Neural crest cell (in vitro differentiated cells): ENCODE data around the gene CAPN12. TPM values are rescaled to one million over a fixed set of nuclear protein-coding genes. Genes with fewer than 3 reads are reported as not detected.

ENCODE experiments used
- DNase-seq: peaks from one replicate; pipeline ENCODE4 v3.0.0; 2021; ENCODE audit warnings: low read depth, mixed read lengths, low spot score
- H3K27ac Mint-ChIP-seq: one replicate; pipeline ENCODE4 v1.8.0; 2021; ENCODE audit warnings: mild to moderate bottlenecking, mixed read lengths; ENCODE audit not compliant: unreplicated experiment
- H3K27me3 Mint-ChIP-seq: 2 replicates; pipeline ENCODE4 v1.8.0; 2021; ENCODE audit warnings: low read depth, mild to moderate bottlenecking, mixed read lengths
- H3K36me3 Mint-ChIP-seq: 2 replicates; pipeline ENCODE4 v1.8.0; 2021; ENCODE audit warnings: low read depth, mild to moderate bottlenecking, mixed read lengths
- H3K4me1 Mint-ChIP-seq: 2 replicates; pipeline ENCODE4 v1.8.0; 2021; ENCODE audit warnings: mixed read lengths
- H3K4me3 Mint-ChIP-seq: one replicate; pipeline ENCODE4 v1.8.0; 2021; ENCODE audit warnings: mild to moderate bottlenecking, mixed read lengths
- H3K9me3 Mint-ChIP-seq: 2 replicates; pipeline ENCODE4 v1.8.0; 2021; ENCODE audit warnings: mixed read lengths
- CTCF ChIP-seq: fragments of 200-600 bp; sonication (generic); conservative IDR thresholded peaks from 2 replicates; pipeline ENCODE4 v1.5.0; 2021; ENCODE audit warnings: antibody characterized with exemption, mild to moderate bottlenecking
- total RNA-seq: library from RNA; stranded (reverse); gene quantifications from 2 replicates; pipeline ENCODE4 v1.2.1, GENCODE V29; 2021

The CAPN12 gene
- total RNA-seq, 1 donor from 2014 or later: not detected

DNA sequence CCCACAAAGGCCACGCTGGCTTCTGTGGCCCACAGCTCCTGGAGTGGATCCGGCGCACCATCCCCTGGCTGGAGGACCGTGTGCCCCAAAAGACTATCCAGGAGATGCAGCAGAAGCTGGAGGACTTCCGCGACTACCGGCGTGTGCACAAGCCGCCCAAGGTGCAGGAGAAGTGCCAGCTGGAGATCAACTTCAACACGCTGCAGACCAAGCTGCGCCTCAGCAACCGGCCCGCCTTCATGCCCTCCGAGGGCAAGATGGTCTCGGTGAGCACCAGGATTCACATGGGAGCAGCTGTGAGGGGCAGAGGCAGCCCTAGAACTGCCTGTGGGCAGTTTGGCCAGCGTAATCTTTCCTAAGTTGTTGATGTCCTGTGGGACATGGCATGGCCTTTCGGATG lies 27.2 kb downstream of the CAPN12 start:
- no peaks in the 10 kb centered on the region for H3K36me3 Mint-ChIP-seq
- no peak for TF ChIP-seq CTCF
- no peak overlapping the region for H3K27ac Mint-ChIP-seq
- no peak for DNase-seq
- peaks cover 22% of the 10 kb centered on the region for H3K4me1 Mint-ChIP-seq
- H3K4me3 Mint-ChIP-seq: no peak overlapping the region
- H3K27me3 Mint-ChIP-seq: peaks cover under 1% of the 10 kb centered on the region
- no peaks in the 10 kb centered on the region for H3K9me3 Mint-ChIP-seq

DNA sequence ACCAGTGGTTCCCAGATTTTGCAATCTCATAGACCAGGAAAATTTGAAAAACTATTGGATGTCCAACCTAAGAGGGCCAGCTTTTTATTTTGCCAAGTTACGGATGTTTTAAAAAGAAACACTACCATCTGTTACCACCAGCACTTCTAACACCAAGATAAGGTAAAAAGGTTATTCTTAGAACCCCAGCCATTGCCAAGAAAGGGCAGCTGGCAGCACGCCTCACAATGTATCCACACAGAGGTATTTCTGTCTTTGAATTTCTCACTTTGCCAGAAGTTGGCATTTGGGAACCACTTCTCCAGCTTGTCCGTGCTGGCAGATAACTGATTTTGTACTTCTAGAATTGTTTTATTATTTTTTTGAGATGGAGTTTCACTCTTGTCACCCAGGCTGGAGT lies 28.7 kb downstream of the CAPN12 start:
- no peaks in the 10 kb centered on the region for H3K9me3 Mint-ChIP-seq
- H3K27me3 Mint-ChIP-seq: no peaks in the 10 kb centered on the region
- DNase-seq: no peak
- H3K36me3 Mint-ChIP-seq: peaks cover under 1% of the 10 kb centered on the region
- H3K4me1 Mint-ChIP-seq: peaks cover 17% of the 10 kb centered on the region
- no peak overlapping the region for H3K27ac Mint-ChIP-seq
- TF ChIP-seq CTCF: no peak
- no peak overlapping the region for H3K4me3 Mint-ChIP-seq

GRCh38 chr19:38714354-38714778 lies 29.9 kb downstream of the CAPN12 start:
- DNase-seq: no peak
- no peak for TF ChIP-seq CTCF
- H3K27me3 Mint-ChIP-seq: no peaks in the 10 kb centered on the region
- peaks cover 24% of the 10 kb centered on the region for H3K4me1 Mint-ChIP-seq
- no peak overlapping the region for H3K4me3 Mint-ChIP-seq
- no peak overlapping the region for H3K27ac Mint-ChIP-seq
- H3K9me3 Mint-ChIP-seq: no peaks in the 10 kb centered on the region
- H3K36me3 Mint-ChIP-seq: peaks cover 4% of the 10 kb centered on the region

DNA sequence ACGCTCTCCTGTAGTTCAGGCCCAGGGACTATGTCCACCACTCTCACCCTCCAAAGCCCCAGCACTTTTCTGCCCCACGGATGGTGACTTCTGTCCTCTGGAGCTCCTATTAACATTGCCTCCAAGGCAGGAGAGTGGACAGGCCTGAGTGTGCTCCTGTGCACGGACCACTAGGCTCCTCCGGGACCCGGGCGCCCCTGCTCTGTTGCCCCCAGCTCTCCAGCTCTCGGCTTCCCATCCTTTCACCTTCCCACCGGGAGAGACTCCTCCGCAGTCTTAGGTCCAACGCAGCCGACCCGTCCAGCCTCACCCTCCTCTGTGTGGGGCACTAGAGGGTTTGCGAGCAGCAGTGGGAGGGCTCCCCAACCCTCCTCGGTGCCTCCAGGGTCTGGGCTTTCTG lies 30.4 kb downstream of the CAPN12 start:
- Mint-ChIP-seq H3K36me3 (peaks cover 4% of the 10 kb centered on the region), H3K27ac (no peak overlapping the region), H3K27me3 (no peaks in the 10 kb centered on the region), H3K4me3 (no peak overlapping the region), H3K9me3 (no peaks in the 10 kb centered on the region), H3K4me1 (peaks cover 23% of the 10 kb centered on the region)
- no peak for TF ChIP-seq CTCF
- DNase-seq: no peak

DNA sequence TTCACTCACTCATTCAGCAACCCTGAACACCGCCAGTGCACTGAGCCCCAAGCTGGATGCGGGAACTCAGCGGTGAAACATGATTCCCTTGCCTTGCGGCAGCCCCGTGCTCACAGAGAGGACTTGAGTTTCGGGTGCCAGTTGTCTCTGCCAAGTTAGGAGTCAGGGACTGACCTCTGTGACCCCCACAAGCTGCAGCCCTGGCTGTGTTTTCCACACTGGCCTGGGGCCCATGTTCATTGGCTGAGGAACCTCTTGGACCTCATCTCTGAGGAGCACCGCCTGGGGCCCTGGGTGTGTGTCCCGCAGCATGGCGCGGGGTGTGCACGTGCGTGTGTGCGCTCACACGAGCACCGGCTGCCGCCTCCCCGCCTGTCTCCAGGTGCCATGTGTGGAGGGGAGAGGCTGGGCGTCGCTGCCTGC lies 31.0 kb downstream of the CAPN12 start:
- no peak overlapping the region for H3K4me3 Mint-ChIP-seq
- no peaks in the 10 kb centered on the region for H3K27me3 Mint-ChIP-seq
- H3K4me1 Mint-ChIP-seq: peaks cover 19% of the 10 kb centered on the region
- no peak overlapping the region for H3K27ac Mint-ChIP-seq
- H3K36me3 Mint-ChIP-seq: peaks cover 6% of the 10 kb centered on the region
- TF ChIP-seq CTCF: no peak
- H3K9me3 Mint-ChIP-seq: no peaks in the 10 kb centered on the region
- DNase-seq: no peak

GRCh38 chr19:38712161-38712748 lies 32.0 kb downstream of the CAPN12 start:
- H3K27ac Mint-ChIP-seq: no peak overlapping the region
- no peak overlapping the region for H3K4me3 Mint-ChIP-seq
- no peak for DNase-seq
- peaks cover 19% of the 10 kb centered on the region for H3K4me1 Mint-ChIP-seq
- H3K27me3 Mint-ChIP-seq: no peaks in the 10 kb centered on the region
- no peak for TF ChIP-seq CTCF
- H3K9me3 Mint-ChIP-seq: no peaks in the 10 kb centered on the region
- peaks cover 10% of the 10 kb centered on the region for H3K36me3 Mint-ChIP-seq
